HT1080 (cell line): ENCODE measurements around the gene SEMA3D. TPM values are rescaled to one million over a fixed set of nuclear protein-coding genes. Genes with fewer than 3 reads are reported as not detected.
A peak's percentile ranks its signal among the peaks of the same experiment; 100 is the strongest.

Experiments used
- DNase-seq: peaks from one replicate; pipeline ENCODE4 v3.0.0-alpha.2; 2015; ENCODE audit warnings: low read depth
- polyA plus RNA-seq, 2 experiments: library from polyadenylated mRNA; depleted of rRNA; stranded (reverse); fragments of >200 nt; gene quantifications; 2 replicates each; pipeline ENCODE4 v1.2.3, GENCODE V29; 2015
- total RNA-seq: library from RNA; depleted of rRNA; stranded (reverse); fragments of >200 nt; shearing (Covaris generic); gene quantifications from 2 replicates; pipeline ENCODE4 v1.2.3, GENCODE V29; 2014; rRNA removed

The SEMA3D gene
- total RNA-seq = 1.2 and 1.5 TPM in 2 replicates
- 1.1 and 1.8 TPM in 2 replicates for polyA plus RNA-seq (2015; cell fraction: cytosol; rRNA removed)
- polyA plus RNA-seq (2015; cell fraction: nucleus; rRNA removed) = 2.8 and 2.9 TPM in 2 replicates

GRCh38 chr7:85186521-85187241, at the start of gene SEMA3D:
TSS of gene SEMA3D (minus strand) at chr7:85187056. CDS start at chr7:85121891, 65,165 bp downstream.
- peak; percentile 80 for DNase-seq

- no peak for DNase-seq
These were observed 47.9 kb upstream of the SEMA3D start for GRCh38 chr7:85234730-85235129.

- no peak for DNase-seq
These were observed 45.2 kb upstream of the SEMA3D start for GRCh38 chr7:85232068-85232467.

- DNase-seq = no peak
These were observed 43.8 kb upstream of the SEMA3D start for GRCh38 chr7:85230623-85231022.

GRCh38 chr7:85229544-85229943, 42.7 kb upstream of the SEMA3D start:
- no peak for DNase-seq

- DNase-seq = no peak
These were observed 39.7 kb upstream of the SEMA3D start for GRCh38 chr7:85226361-85227085.

GRCh38 chr7:85224171-85224570, 37.3 kb upstream of the SEMA3D start:
- no peak for DNase-seq

GRCh38 chr7:85222522-85222921, 35.7 kb upstream of the SEMA3D start:
- no peak for DNase-seq

- DNase-seq = no peak
These were observed 34.9 kb upstream of the SEMA3D start for GRCh38 chr7:85221796-85222195.

- DNase-seq = no peak
These were observed 33.8 kb upstream of the SEMA3D start for GRCh38 chr7:85220651-85221050.

- no peak for DNase-seq
These were observed 33.2 kb upstream of the SEMA3D start for GRCh38 chr7:85220023-85220422.

- DNase-seq = no peak
These were observed 30.2 kb upstream of the SEMA3D start for GRCh38 chr7:85217085-85217484.

GRCh38 chr7:85215098-85215497, 28.2 kb upstream of the SEMA3D start:
- no peak for DNase-seq

GRCh38 chr7:85213500-85213899, 26.6 kb upstream of the SEMA3D start:
- no peak for DNase-seq

GRCh38 chr7:85205754-85206153, 18.9 kb upstream of the SEMA3D start:
- no peak for DNase-seq

GRCh38 chr7:85204496-85204895, 17.6 kb upstream of the SEMA3D start:
- DNase-seq = no peak

- no peak for DNase-seq
These were observed 17.2 kb upstream of the SEMA3D start for GRCh38 chr7:85204061-85204460.

GRCh38 chr7:85201209-85201608, 14.4 kb upstream of the SEMA3D start:
- DNase-seq = no peak

- no peak for DNase-seq
These were observed 9.8 kb upstream of the SEMA3D start for GRCh38 chr7:85196696-85197095.

- peak; percentile 14 for DNase-seq
These were observed 4.5 kb upstream of the SEMA3D start for GRCh38 chr7:85191383-85191782.

- peak; percentile 64 for DNase-seq
These were observed 754 bp downstream of the SEMA3D start for GRCh38 chr7:85186083-85186520.

GRCh38 chr7:85185424-85186082, 1.3 kb downstream of the SEMA3D start:
- DNase-seq = peak; percentile 54
